Thymus (tissue), 11 donors: ENCODE data around the gene C12orf75. TPM values are rescaled to one million over a fixed set of nuclear protein-coding genes. Genes with fewer than 3 reads are reported as not detected.
A peak's percentile ranks its signal among the peaks of the same experiment; 100 is the strongest.

ENCODE experiments used
- DNase-seq, 9 donors: peaks; one replicate each; pipeline ENCODE4 v3.0.0-alpha.2; 2013; ENCODE audit warnings: low spot score in 9 of 9, low read depth in 6 of 9, missing footprints in 1 of 9
- H3K27ac ChIP-seq, 2 donors: one replicate each; pipeline ENCODE4 v1.5.1; 2013; ENCODE audit warnings: control low read depth in 1 of 2, low read depth in 1 of 2, low read length in 1 of 2, mild to moderate bottlenecking in 1 of 2, moderate library complexity in 1 of 2
- H3K27me3 ChIP-seq, 2 donors: one replicate each; pipeline ENCODE4 v1.5.1; 2013; ENCODE audit warnings: low read length in 1 of 2; ENCODE audit not compliant: control insufficient read depth in 2 of 2, insufficient read depth in 1 of 2
- H3K36me3 ChIP-seq, 2 donors: one replicate each; pipeline ENCODE4 v1.5.1; 2013; ENCODE audit warnings: low read length in 1 of 2, mild to moderate bottlenecking in 1 of 2, moderate library complexity in 1 of 2; ENCODE audit not compliant: control insufficient read depth in 2 of 2, insufficient read depth in 2 of 2
- H3K4me1 ChIP-seq, 2 donors: one replicate each; pipeline ENCODE4 v1.5.1; 2013; ENCODE audit warnings: low read length in 2 of 2; ENCODE audit not compliant: control insufficient read depth in 2 of 2, insufficient read depth in 2 of 2
- H3K4me3 ChIP-seq, 2 donors: one replicate each; pipeline ENCODE4 v1.5.1; 2013; ENCODE audit warnings: low read length in 2 of 2, control low read depth in 1 of 2, mild to moderate bottlenecking in 1 of 2
- H3K9me3 ChIP-seq, 2 donors: one replicate each; pipeline ENCODE4 v1.5.1; 2013; ENCODE audit warnings: low read length in 1 of 2, mild to moderate bottlenecking in 1 of 2; ENCODE audit not compliant: control insufficient read depth in 2 of 2, insufficient read depth in 1 of 2
- WGBS: extraction: QIAGEN DNeasy Blood & Tissue Kit; methylation state at CpG from one replicate; pipeline ENCODE4 v1.1.7; 2013; 5-methylcytosine and 5-hydroxymethylcytosine counted together
- polyA plus RNA-seq: library from polyadenylated mRNA; stranded (reverse); fragments of 200-250 nt; gene quantifications from one replicate; pipeline ENCODE4 v1.2.3, GENCODE V29; 2013
- total RNA-seq: library from RNA; stranded (reverse); fragments of 120-200 nt; gene quantifications from one replicate; pipeline ENCODE4 v1.2.4, GENCODE V29; 2013
- donor health status: healthy.

Gene C12orf75
- total and polyA plus RNA-seq, 2 donors = 30.0 to 42.6 TPM

DNA sequence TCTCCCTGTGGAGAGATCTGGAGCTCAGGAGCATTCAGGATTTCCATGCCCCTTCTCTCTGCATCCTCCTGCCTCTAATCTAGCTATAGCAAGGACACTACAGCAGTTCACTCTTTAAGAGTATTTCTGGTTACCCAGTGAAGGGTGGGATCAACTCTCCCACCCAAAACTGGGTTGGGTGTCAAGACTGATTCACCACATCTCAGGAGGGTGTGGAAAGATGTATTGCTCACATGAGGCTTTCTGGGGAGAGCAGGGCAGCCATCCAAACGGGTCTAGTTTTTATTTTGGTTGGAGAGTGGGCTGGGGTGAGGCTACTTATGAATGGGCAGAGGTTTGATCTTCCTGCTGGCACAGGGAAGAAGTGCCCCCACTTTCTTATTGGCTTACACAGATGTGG is 18.6 kb downstream of the C12orf75 start:
- Histone ChIP-seq H3K9me3 (no peaks in the 10 kb centered on the region), H3K4me1 (peaks cover 22% of the 10 kb centered on the region in 2 donors), H3K27ac (no peak overlapping the region), H3K27me3 (no peaks in the 10 kb centered on the region), H3K36me3 (peaks cover 0 to 2% of the 10 kb centered on the region in 2 donors), H3K4me3 (no peak overlapping the region)
- no peak for DNase-seq
- WGBS = 94% methylated on average over 1 of the region's 1 CpG

GRCh38 chr12:105351523-105351922 is 21.0 kb downstream of the C12orf75 start:
- H3K27ac ChIP-seq = no peak overlapping the region
- no peaks in the 10 kb centered on the region for H3K27me3 ChIP-seq
- no peak for DNase-seq
- no peaks in the 10 kb centered on the region for H3K9me3 ChIP-seq
- H3K36me3 ChIP-seq = peaks cover 0 to 2% of the 10 kb centered on the region in 2 donors
- H3K4me3 ChIP-seq = no peak overlapping the region
- 89% methylated on average over 1 of the region's 1 CpG for WGBS
- peaks cover 22 to 24% of the 10 kb centered on the region in 2 donors for H3K4me1 ChIP-seq

GRCh38 chr12:105352052-105352451 is 21.6 kb downstream of the C12orf75 start:
- Histone ChIP-seq H3K27me3 (no peaks in the 10 kb centered on the region), H3K27ac (no peak overlapping the region), H3K4me3 (no peak overlapping the region), H3K36me3 (peaks cover 0 to 2% of the 10 kb centered on the region in 2 donors), H3K9me3 (no peaks in the 10 kb centered on the region), H3K4me1 (peaks cover 25 to 28% of the 10 kb centered on the region in 2 donors)
- WGBS = 47% methylated on average over 4 of the region's 4 CpGs
- peak in 4 of 9 donors; percentile 34 to 72 (median 40) for DNase-seq

GRCh38 chr12:105352940-105353635 is 22.6 kb downstream of the C12orf75 start:
- H3K36me3 ChIP-seq = peaks cover 0 to 2% of the 10 kb centered on the region in 2 donors
- no peaks in the 10 kb centered on the region for H3K9me3 ChIP-seq
- peaks cover 25 to 33% of the 10 kb centered on the region in 2 donors for H3K4me1 ChIP-seq
- 87% methylated on average over 9 of the region's 9 CpGs for WGBS
- no peak for DNase-seq
- no peaks in the 10 kb centered on the region for H3K27me3 ChIP-seq
- H3K4me3 ChIP-seq = no peak overlapping the region
- H3K27ac ChIP-seq = no peak overlapping the region

GRCh38 chr12:105355752-105356151 is 25.3 kb downstream of the C12orf75 start:
- peaks cover 25 to 30% of the 10 kb centered on the region in 2 donors for H3K4me1 ChIP-seq
- no peak for DNase-seq
- no peaks in the 10 kb centered on the region for H3K27me3 ChIP-seq
- H3K27ac ChIP-seq = no peak overlapping the region
- peaks cover 7 to 8% of the 10 kb centered on the region in 2 donors for H3K36me3 ChIP-seq
- no peaks in the 10 kb centered on the region for H3K9me3 ChIP-seq
- H3K4me3 ChIP-seq = no peak overlapping the region

- peak in 2 of 9 donors; percentile 15 to 48 for DNase-seq
- Histone ChIP-seq H3K27me3 (no peaks in the 10 kb centered on the region), H3K4me1 (peaks cover 16 to 22% of the 10 kb centered on the region in 2 donors), H3K27ac (peak overlapping the region in 1 of 2 donors; percentile 29), H3K36me3 (peaks cover 6 to 7% of the 10 kb centered on the region in 2 donors), H3K4me3 (no peak overlapping the region), H3K9me3 (no peaks in the 10 kb centered on the region)
- WGBS = 67% methylated on average over 6 of the region's 6 CpGs
Observed at GRCh38 chr12:105357162-105357691, 26.7 kb downstream of the C12orf75 start.

DNA sequence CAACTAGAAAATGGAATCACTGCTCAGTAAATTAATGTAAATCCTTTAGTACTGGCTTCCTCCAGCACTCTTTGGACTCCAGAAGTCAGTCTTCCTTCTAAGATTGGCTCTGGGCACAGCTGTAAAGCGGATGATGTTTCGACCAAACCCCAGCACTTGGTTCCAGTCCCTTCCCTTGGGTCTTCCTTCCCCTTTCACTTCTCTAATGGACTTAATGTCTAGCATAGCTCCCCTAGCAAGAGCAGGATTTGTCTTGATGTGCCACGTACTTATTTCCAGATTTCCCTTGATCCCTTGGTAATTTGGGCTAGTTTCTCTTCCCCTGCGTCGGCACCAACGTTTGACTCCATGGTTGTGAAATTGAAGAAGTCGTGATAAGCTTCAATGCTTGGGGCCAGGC is 28.3 kb downstream of the C12orf75 start:
- 93% methylated on average over 7 of the region's 7 CpGs for WGBS
- peaks cover 6 to 7% of the 10 kb centered on the region in 2 donors for H3K36me3 ChIP-seq
- peak in 1 of 9 donors; percentile 19 for DNase-seq
- no peaks in the 10 kb centered on the region for H3K27me3 ChIP-seq
- H3K4me1 ChIP-seq = peaks cover 5 to 11% of the 10 kb centered on the region in 2 donors
- H3K27ac ChIP-seq = no peak overlapping the region
- H3K9me3 ChIP-seq = no peaks in the 10 kb centered on the region
- no peak overlapping the region for H3K4me3 ChIP-seq

GRCh38 chr12:105359856-105360255 is 29.4 kb downstream of the C12orf75 start:
- H3K9me3 ChIP-seq = no peaks in the 10 kb centered on the region
- H3K4me3 ChIP-seq = no peak overlapping the region
- no peak for DNase-seq
- H3K27ac ChIP-seq = no peak overlapping the region
- peaks cover 2 to 11% of the 10 kb centered on the region in 2 donors for H3K4me1 ChIP-seq
- WGBS = 97% methylated on average over 1 of the region's 1 CpG
- peaks cover 6 to 7% of the 10 kb centered on the region in 2 donors for H3K36me3 ChIP-seq
- no peaks in the 10 kb centered on the region for H3K27me3 ChIP-seq

DNA sequence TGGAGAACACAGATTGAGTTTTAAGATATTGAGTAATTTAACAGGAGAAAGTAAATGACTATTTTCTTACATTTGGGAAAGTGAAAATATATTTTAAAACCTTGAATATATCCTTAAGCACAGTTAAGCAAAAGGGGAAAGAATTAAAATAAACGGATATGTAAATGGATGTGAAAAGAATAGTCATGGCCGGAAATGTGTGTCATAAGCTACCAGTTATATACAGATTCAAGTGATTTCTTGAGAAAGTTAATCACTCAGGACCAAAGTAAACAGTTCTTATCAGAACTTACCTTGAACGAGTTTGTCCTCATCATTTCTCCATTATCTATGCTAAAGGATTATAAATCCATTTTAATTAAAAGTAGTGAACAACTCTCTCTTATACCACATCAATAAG is 33.4 kb downstream of the C12orf75 start:
- H3K36me3 ChIP-seq = peaks cover 7 to 16% of the 10 kb centered on the region in 2 donors
- no peak for DNase-seq
- 98% methylated on average over 3 of the region's 3 CpGs for WGBS
- no peak overlapping the region for H3K4me3 ChIP-seq
- H3K27ac ChIP-seq = no peak overlapping the region
- H3K4me1 ChIP-seq = no peaks in the 10 kb centered on the region
- H3K27me3 ChIP-seq = no peaks in the 10 kb centered on the region
- H3K9me3 ChIP-seq = no peaks in the 10 kb centered on the region
